ENCODE measurements around the gene MAML3.

Gene MAML3

GRCh38 chr4:139918591-139918990 lies 235.4 kb downstream of the MAML3 start:
- peak; percentile 65 for DNase-seq

- DNase-seq = no peak
These were observed 236.1 kb downstream of the MAML3 start for GRCh38 chr4:139917896-139918295.

GRCh38 chr4:139916041-139916440 lies 237.9 kb downstream of the MAML3 start:
- DNase-seq = peak; percentile 53

GRCh38 chr4:139915037-139915436 lies 238.9 kb downstream of the MAML3 start:
- no peak for DNase-seq

GRCh38 chr4:139913995-139914598 lies 239.9 kb downstream of the MAML3 start:
- DNase-seq = peak; percentile 86

GRCh38 chr4:139913398-139913990 lies 240.5 kb downstream of the MAML3 start:
- DNase-seq = peak; percentile 39

- peak; percentile 52 for DNase-seq
These were observed 241.5 kb downstream of the MAML3 start for GRCh38 chr4:139912445-139912844.

- no peak for DNase-seq
These were observed 243.9 kb downstream of the MAML3 start for GRCh38 chr4:139910106-139910505.

- no peak for DNase-seq
These were observed 245.1 kb downstream of the MAML3 start for GRCh38 chr4:139908636-139909437.

GRCh38 chr4:139907001-139907809 lies 246.8 kb downstream of the MAML3 start:
- DNase-seq = no peak

GRCh38 chr4:139905489-139905888 lies 248.5 kb downstream of the MAML3 start:
- no peak for DNase-seq

GRCh38 chr4:139904406-139904805 lies 249.6 kb downstream of the MAML3 start:
- no peak for DNase-seq

- DNase-seq = no peak
These were observed 250.1 kb downstream of the MAML3 start for GRCh38 chr4:139903845-139904244.

GRCh38 chr4:139902321-139903320 lies 251.4 kb downstream of the MAML3 start:
- DNase-seq = no peak

- DNase-seq = peak; percentile 53
These were observed 252.3 kb downstream of the MAML3 start for GRCh38 chr4:139901531-139902320.

GRCh38 chr4:139900964-139901376 lies 253.0 kb downstream of the MAML3 start:
- peak; percentile 65 for DNase-seq

- no peak for DNase-seq
These were observed 254.6 kb downstream of the MAML3 start for GRCh38 chr4:139899346-139899745.

GRCh38 chr4:139898293-139898692 lies 255.7 kb downstream of the MAML3 start:
- no peak for DNase-seq

- DNase-seq = no peak
These were observed 257.8 kb downstream of the MAML3 start for GRCh38 chr4:139896091-139896604.

- no peak for DNase-seq
These were observed 260.2 kb downstream of the MAML3 start for GRCh38 chr4:139893801-139894200.

All from fibroblast of skin of right biceps (primary cell).